ENCODE data around the gene TOP2A. TPM values are rescaled to one million over a fixed set of nuclear protein-coding genes. Genes with fewer than 3 reads are reported as not detected.

The TOP2A gene
- total RNA-seq, 1 experiment from 2014 or later, result 230 TPM

DNA sequence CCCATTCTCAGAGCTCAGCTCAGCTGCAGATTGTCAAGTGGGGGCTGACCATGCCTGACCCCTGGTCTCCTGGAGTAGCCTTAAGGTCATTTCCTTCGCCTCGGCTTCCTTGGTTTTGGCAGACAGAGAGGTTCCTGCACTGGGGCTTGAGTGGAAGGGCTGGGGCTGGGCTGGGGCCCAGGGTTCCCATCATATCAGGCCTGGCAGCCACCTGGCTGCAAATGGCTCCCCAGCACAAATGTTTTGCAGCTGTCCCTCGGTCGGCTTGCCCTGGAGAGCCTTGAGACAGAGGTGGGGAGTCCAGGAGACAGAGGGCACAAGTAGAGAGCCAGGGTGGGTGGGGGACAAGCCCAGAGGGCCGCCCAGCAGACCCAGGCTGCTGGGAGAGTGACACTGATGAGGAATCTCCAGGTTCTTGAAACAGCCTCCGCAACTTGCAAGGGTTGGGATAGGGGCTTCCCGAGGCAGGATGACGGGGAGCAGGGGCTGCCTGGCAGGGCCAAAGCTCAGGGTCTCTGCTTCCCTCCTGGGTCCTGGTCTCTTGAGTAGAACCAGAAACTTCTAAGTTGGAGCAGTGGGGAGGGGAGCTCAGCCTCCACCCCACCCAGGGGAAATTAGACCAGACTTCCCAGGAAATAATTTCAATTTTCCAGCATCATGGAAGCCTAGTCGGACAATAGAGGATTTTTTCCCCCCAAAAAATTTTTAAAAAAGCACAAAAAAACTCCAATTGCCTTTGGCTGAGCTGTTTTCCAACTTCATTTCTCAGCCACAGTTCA is 44.8 kb upstream of the TOP2A start:
- Histone ChIP-seq H3K27me3 (ENCODE audit: insufficient read depth, low read length) (no peaks in the 10 kb centered on the region), H3K23me2 (ENCODE audit: insufficient read length, low read depth, low read length, poor library complexity, severe bottlenecking) (no peaks in the 10 kb centered on the region), H3K56ac (ENCODE audit: insufficient read length, low read depth, low read length) (no peak overlapping the region), H2AFZ (ENCODE audit: low read length) (no peak overlapping the region), H3K4ac (ENCODE audit: low read depth, low read length) (no peak overlapping the region), H2BK12ac (ENCODE audit: insufficient read length, low read depth, low read length) (no peak overlapping the region), H3K79me1 (ENCODE audit: insufficient read depth, low read depth, low read length, poor library complexity, severe bottlenecking) (no peaks in the 10 kb centered on the region), H2BK120ac (ENCODE audit: low read depth, low read length, poor library complexity, severe bottlenecking) (no peak overlapping the region), H4K91ac (ENCODE audit: insufficient read length, low read depth, low read length) (no peak overlapping the region), H2BK15ac (ENCODE audit: low read depth, low read length) (no peak overlapping the region), H3K18ac (ENCODE audit: insufficient read length, low read depth, low read length) (no peak overlapping the region), H3T11ph (ENCODE audit: low read length) (no peak overlapping the region), H3K23ac (ENCODE audit: insufficient read length, low read depth, low read length) (no peak overlapping the region), H2BK5ac (ENCODE audit: insufficient read length, low read length) (no peak overlapping the region), H3K14ac (ENCODE audit: insufficient read depth, low read length) (peak overlapping the region; percentile 79; the same call in 1 of the 2 replicates), H2AK5ac (ENCODE audit: insufficient read length, low read length) (no peak overlapping the region), H2BK20ac (ENCODE audit: low read depth, low read length, poor library complexity, severe bottlenecking) (no peak overlapping the region), H4K8ac (replicated peaks; ENCODE audit: insufficient read length, low read depth, low read length) (no peak overlapping the region), H3K9me3 (ENCODE audit: control insufficient read depth, low read depth, low read length) (no peaks in the 10 kb centered on the region), H3K4me1 (ENCODE audit: insufficient read depth, low read length) (peaks cover 7% of the 10 kb centered on the region; the same call in 1 of the 2 replicates), H4K5ac (ENCODE audit: insufficient read length, low read depth, low read length) (no peak overlapping the region), H4K20me1 (ENCODE audit: control insufficient read depth, insufficient read depth, insufficient read length) (peaks cover 2% of the 10 kb centered on the region), H3K27ac (ENCODE audit: insufficient read length, low read depth, low read length) (no peak overlapping the region), H3K4me2 (ENCODE audit: insufficient read depth, insufficient read length, low read length) (no peak overlapping the region), H3K9ac (ENCODE audit: extremely low read depth, insufficient read length, low read length) (no peak overlapping the region), H3K79me2 (ENCODE audit: insufficient read depth, low read length) (no peaks in the 10 kb centered on the region)
- peaks cover 3% of the 10 kb centered on the region; the same call in 1 of the 2 replicates for H3K27me3 Mint-ChIP-seq (ENCODE audit: low read depth)
- no peak for DNase-seq
- peak overlapping the region; percentile 39 to 43 (median 40); a peak in 3 of 7 replicates for H3K27ac Mint-ChIP-seq
- H3K4me3 Mint-ChIP-seq, result no peak overlapping the region
- peaks cover 0 to 4% (median 4%) of the 10 kb centered on the region in 3 experiments; a peak in 4 of 7 replicates for H3K36me3 Mint-ChIP-seq (ENCODE audit: insufficient read depth in 1 of 3, low read depth in 3 of 3)
- H3K4me1 Mint-ChIP-seq, result peaks cover 42 to 57% of the 10 kb centered on the region in 2 experiments
- no CpG with 5 or more reads among the region's 9 CpGs for WGBS (ENCODE audit: extremely low coverage, insufficient read length, low lambda C conversion rate)
- TF ChIP-seq, protein P1, sequence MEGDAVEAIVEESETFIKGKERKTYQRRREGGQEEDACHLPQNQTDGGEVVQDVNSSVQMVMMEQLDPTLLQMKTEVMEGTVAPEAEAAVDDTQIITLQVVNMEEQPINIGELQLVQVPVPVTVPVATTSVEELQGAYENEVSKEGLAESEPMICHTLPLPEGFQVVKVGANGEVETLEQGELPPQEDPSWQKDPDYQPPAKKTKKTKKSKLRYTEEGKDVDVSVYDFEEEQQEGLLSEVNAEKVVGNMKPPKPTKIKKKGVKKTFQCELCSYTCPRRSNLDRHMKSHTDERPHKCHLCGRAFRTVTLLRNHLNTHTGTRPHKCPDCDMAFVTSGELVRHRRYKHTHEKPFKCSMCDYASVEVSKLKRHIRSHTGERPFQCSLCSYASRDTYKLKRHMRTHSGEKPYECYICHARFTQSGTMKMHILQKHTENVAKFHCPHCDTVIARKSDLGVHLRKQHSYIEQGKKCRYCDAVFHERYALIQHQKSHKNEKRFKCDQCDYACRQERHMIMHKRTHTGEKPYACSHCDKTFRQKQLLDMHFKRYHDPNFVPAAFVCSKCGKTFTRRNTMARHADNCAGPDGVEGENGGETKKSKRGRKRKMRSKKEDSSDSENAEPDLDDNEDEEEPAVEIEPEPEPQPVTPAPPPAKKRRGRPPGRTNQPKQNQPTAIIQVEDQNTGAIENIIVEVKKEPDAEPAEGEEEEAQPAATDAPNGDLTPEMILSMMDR (conservative IDR thresholded peaks at IDR 0.05), result no peak
- H3K9me3 Mint-ChIP-seq, result peaks cover 2 to 3% of the 10 kb centered on the region in 2 experiments; a peak in 1 of 5 replicates
